HFFc6 (cell line): Measurements from ENCODE around the gene STRA8. TPM values are rescaled to one million over a fixed set of nuclear protein-coding genes. Genes with fewer than 3 reads are reported as not detected.
A peak's percentile ranks its signal among the peaks of the same experiment; 100 is the strongest.

ENCODE experiments used
- DNase-seq: peaks from one replicate; pipeline ENCODE4 v3.0.0-alpha.2; 2018
- H3K27ac Mint-ChIP-seq: 2 replicates; pipeline ENCODE4 v1.8.0; 2020; ENCODE audit warnings: mild to moderate bottlenecking, mixed read lengths
- H3K27me3 Mint-ChIP-seq: 2 replicates; pipeline ENCODE4 v1.8.0; 2021; ENCODE audit warnings: mild to moderate bottlenecking, moderate library complexity, mixed read lengths; ENCODE audit not compliant: insufficient read depth
- H3K36me3 Mint-ChIP-seq: 2 replicates; pipeline ENCODE4 v1.8.0; 2021; ENCODE audit warnings: low read depth, mixed read lengths
- H3K4me1 Mint-ChIP-seq: 2 replicates; pipeline ENCODE4 v1.8.0; 2020; ENCODE audit warnings: low read depth, mixed read lengths
- H3K4me3 Mint-ChIP-seq: 2 replicates; pipeline ENCODE4 v1.8.0; 2020; ENCODE audit warnings: mild to moderate bottlenecking, moderate library complexity, mixed read lengths
- H3K9me3 Mint-ChIP-seq: 2 replicates; pipeline ENCODE4 v1.8.0; 2020; ENCODE audit warnings: mild to moderate bottlenecking, mixed read lengths
- total RNA-seq, 6 experiments: library from RNA; stranded (reverse); fragmentation: NEBNext Ultra II Directional; extraction: Animal tissue kit (Norgen Biotek cat#: 25700); gene quantifications; 2 replicates in 1 of 6; 3 replicates in 5 of 6; pipeline ENCODE4 v1.2.3, GENCODE V29; 2021
- TF ChIP-seq, protein P1 (sequence below): fragments of 200-600 bp; sonication (generic); IDR thresholded peaks from 2 replicates; pipeline ENCODE4 v1.5.0; 2021; ENCODE audit warnings: antibody characterized with exemption, mild to moderate bottlenecking

STRA8 gene
- total RNA-seq, 6 experiments from 2014 or later = not detected

DNA sequence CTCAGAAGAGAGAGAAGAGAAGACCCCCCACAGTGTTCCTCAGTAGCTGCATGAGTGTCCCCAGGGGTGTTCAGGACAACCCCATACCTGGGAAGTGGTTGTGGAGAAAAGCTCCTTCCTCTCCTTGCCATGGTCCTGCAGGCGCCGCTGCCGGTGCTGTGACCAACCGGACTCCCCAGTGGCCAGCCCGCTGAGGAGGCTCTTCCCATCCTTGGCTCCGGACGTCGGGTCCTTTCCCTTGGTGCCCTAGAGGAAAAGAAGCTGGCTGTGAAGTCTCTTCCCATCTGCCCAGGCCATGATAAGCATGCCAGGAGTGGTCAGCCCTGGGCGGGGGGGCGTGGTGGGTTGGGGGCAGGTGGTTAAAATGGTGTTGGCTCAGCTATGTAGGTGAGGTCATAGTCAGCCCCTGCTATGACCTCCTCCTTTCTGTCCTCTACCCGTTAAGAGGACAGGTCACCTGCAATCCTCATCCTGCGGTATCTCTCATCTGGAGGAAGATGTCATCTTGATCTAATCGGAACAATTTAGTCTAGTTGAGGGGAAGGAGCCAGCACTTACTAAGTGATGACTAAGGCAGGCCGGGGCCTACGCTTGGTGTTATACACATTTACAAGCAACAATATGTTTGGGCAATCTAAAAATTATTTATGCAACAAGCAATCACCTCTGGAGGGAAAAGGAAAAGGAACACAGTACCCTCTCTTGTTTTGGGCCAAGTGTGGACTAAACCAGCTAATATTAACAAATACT, 35.6 kb upstream of the STRA8 start:
- TF ChIP-seq, protein P1, sequence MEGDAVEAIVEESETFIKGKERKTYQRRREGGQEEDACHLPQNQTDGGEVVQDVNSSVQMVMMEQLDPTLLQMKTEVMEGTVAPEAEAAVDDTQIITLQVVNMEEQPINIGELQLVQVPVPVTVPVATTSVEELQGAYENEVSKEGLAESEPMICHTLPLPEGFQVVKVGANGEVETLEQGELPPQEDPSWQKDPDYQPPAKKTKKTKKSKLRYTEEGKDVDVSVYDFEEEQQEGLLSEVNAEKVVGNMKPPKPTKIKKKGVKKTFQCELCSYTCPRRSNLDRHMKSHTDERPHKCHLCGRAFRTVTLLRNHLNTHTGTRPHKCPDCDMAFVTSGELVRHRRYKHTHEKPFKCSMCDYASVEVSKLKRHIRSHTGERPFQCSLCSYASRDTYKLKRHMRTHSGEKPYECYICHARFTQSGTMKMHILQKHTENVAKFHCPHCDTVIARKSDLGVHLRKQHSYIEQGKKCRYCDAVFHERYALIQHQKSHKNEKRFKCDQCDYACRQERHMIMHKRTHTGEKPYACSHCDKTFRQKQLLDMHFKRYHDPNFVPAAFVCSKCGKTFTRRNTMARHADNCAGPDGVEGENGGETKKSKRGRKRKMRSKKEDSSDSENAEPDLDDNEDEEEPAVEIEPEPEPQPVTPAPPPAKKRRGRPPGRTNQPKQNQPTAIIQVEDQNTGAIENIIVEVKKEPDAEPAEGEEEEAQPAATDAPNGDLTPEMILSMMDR = no peak
- H3K4me3 Mint-ChIP-seq = no peak overlapping the region
- H3K9me3 Mint-ChIP-seq = no peaks in the 10 kb centered on the region
- peaks cover 66% of the 10 kb centered on the region for H3K4me1 Mint-ChIP-seq
- H3K27me3 Mint-ChIP-seq = no peaks in the 10 kb centered on the region; the same call in none of the 2 replicates
- DNase-seq = peak; percentile 70
- H3K27ac Mint-ChIP-seq = peak overlapping the region; percentile 76
- peaks cover 56% of the 10 kb centered on the region for H3K36me3 Mint-ChIP-seq

GRCh38 chr7:135199439-135199838, 34.2 kb upstream of the STRA8 start:
- peaks cover 67% of the 10 kb centered on the region for H3K36me3 Mint-ChIP-seq
- DNase-seq = no peak
- peaks cover 66% of the 10 kb centered on the region for H3K4me1 Mint-ChIP-seq
- H3K27me3 Mint-ChIP-seq = no peaks in the 10 kb centered on the region; the same call in 1 of the 2 replicates
- no peaks in the 10 kb centered on the region for H3K9me3 Mint-ChIP-seq
- TF ChIP-seq, protein P1 = no peak
- H3K27ac Mint-ChIP-seq = no peak overlapping the region
- no peak overlapping the region for H3K4me3 Mint-ChIP-seq

GRCh38 chr7:135200821-135201331, 32.8 kb upstream of the STRA8 start:
- no peak for DNase-seq
- Mint-ChIP-seq H3K4me3 (no peak overlapping the region), H3K36me3 (peaks cover 69% of the 10 kb centered on the region), H3K27me3 (no peaks in the 10 kb centered on the region), H3K27ac (no peak overlapping the region), H3K4me1 (peaks cover 69% of the 10 kb centered on the region), H3K9me3 (no peaks in the 10 kb centered on the region)
- TF ChIP-seq, protein P1 = no peak

GRCh38 chr7:135201350-135201749, 32.3 kb upstream of the STRA8 start:
- Mint-ChIP-seq H3K4me3 (no peak overlapping the region), H3K27me3 (no peaks in the 10 kb centered on the region), H3K27ac (no peak overlapping the region), H3K4me1 (peaks cover 74% of the 10 kb centered on the region), H3K36me3 (peaks cover 71% of the 10 kb centered on the region), H3K9me3 (no peaks in the 10 kb centered on the region)
- TF ChIP-seq, protein P1 = no peak
- DNase-seq = no peak

DNA sequence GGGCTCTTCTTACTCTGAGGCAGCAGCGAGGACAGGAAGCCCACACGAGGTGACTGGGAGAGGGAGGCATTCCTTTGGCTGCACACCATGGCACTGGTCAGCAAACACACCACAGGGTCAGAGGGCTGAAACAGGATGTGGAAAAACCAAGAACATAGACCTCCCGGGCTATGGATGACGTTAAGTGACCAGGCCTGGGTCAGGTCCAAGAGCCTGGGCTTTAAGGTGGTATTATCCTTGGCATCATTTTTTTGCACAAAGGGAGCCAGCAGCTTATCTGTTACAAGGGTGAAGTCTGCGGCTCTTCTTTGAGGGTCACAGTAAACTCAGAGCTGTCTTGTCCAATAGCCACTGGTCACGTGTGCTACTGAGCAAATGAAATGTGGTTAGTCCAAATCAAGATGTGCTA, 29.3 kb upstream of the STRA8 start:
- peaks cover 80% of the 10 kb centered on the region for H3K4me1 Mint-ChIP-seq
- H3K36me3 Mint-ChIP-seq = peaks cover 60% of the 10 kb centered on the region
- TF ChIP-seq, protein P1 = no peak
- peak overlapping the region; percentile 93 for H3K27ac Mint-ChIP-seq
- H3K27me3 Mint-ChIP-seq = no peaks in the 10 kb centered on the region; the same call in 1 of the 2 replicates
- DNase-seq = peak; percentile 83
- no peaks in the 10 kb centered on the region for H3K9me3 Mint-ChIP-seq
- H3K4me3 Mint-ChIP-seq = peak overlapping the region; percentile 61
